Measurements from ENCODE around the gene IGDCC3. TPM values are rescaled to one million over a fixed set of nuclear protein-coding genes. Genes with fewer than 3 reads are reported as not detected.

IGDCC3 gene
- total RNA-seq, 1 donor from 2014 or later: not detected

DNA sequence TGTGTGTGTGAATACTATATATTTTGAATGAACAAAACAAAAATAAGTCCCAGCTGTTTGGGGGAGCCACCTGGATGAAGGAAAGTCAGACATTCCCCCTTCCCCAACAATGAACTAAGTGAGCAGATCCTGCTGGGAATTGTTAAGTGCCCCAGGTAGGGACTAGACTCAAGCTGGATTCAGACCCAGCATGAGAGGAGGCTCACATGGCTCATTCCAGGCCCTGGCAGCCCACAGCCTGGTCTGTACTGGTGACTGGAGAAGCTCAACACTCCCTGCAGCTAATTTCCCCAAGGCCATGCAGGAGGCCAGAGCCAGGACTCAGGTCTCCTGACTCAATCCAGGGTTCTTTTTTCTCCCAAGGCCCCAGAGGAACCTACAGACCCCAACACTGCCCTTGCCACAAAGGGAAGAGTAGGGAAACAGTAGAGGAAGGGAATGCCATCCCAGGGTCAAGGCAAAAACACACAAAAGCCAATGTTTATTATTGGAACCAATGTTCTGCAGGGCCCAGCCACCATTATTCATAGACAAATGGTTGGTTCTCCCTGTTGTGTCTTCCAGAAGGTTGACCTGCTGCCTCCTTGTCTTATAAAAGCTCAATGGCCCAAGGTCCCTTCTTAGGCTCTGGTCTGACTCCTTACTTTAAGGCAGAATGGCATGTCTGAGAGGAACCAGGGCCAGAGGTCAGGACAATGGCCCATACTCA is 35.4 kb upstream of the IGDCC3 start:
- no peaks in the 10 kb centered on the region for H3K9me3 Mint-ChIP-seq
- no peak overlapping the region for H3K27ac Mint-ChIP-seq
- DNase-seq (ENCODE audit: low spot score): no peak
- H3K4me1 Mint-ChIP-seq (ENCODE audit: low read depth): peaks cover 3% of the 10 kb centered on the region
- no peak overlapping the region for H3K4me3 Mint-ChIP-seq (ENCODE audit: low read depth)
- intact Hi-C loops (cut with micrococcal nuclease): no loop called here
- no peaks in the 10 kb centered on the region for H3K36me3 Mint-ChIP-seq (ENCODE audit: low read depth)
- H3K27me3 Mint-ChIP-seq (ENCODE audit: low read depth): peaks cover 32% of the 10 kb centered on the region

DNA sequence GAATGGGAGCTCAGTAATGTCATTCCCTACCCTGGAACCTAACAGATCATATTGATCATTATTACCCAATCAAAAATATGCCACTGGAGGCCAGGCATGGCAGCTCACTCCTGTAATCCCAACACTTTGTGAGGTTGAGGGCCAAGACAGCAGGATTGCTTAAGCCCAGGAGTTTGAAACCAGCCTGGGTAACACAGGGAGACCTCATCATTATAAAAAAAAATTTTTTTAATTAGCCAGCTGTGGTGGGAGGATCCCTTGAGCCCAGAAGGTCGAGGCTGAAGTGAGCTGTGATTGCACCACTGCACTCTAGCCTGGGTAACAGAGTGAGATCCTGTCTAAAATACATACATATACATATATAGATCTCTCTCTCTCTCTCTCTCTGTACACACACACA is 34.8 kb upstream of the IGDCC3 start:
- intact Hi-C loops (cut with micrococcal nuclease): no loop called here
- no peak overlapping the region for H3K27ac Mint-ChIP-seq
- H3K4me3 Mint-ChIP-seq (ENCODE audit: low read depth): no peak overlapping the region
- H3K27me3 Mint-ChIP-seq (ENCODE audit: low read depth): peaks cover 27% of the 10 kb centered on the region
- DNase-seq (ENCODE audit: low spot score): no peak
- H3K9me3 Mint-ChIP-seq: no peaks in the 10 kb centered on the region
- peaks cover 3% of the 10 kb centered on the region for H3K4me1 Mint-ChIP-seq (ENCODE audit: low read depth)
- H3K36me3 Mint-ChIP-seq (ENCODE audit: low read depth): no peaks in the 10 kb centered on the region

DNA sequence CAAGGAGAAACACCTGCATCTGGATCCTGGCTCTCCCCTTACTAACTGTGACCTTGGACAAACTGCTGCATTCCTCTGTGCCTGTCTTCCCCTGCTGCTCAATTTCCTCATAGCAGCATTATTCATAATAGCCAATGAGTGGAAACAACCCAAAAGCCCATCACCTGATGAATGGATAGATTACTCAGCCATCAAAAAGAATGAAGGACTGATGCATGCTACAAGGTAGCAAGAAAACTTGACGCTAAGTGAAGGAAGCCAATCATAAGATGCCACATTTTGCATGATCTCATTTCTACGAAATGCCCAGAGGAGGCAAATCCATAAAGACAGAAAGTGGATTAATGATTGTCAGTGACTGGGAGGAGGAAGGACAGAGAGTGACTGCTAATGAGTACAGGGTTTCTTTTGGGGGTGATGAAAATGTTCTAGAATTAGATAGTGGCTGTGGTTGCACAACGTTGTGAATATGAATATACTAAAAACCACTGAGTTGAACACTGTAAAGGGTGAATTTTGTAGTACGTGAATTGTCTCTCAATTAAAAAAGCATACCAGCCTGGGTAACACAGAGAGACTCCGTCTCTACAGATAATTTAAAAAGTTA is 33.8 kb upstream of the IGDCC3 start:
- Mint-ChIP-seq H3K36me3 (ENCODE audit: low read depth) (no peaks in the 10 kb centered on the region), H3K4me3 (ENCODE audit: low read depth) (no peak overlapping the region), H3K4me1 (ENCODE audit: low read depth) (peaks cover 3% of the 10 kb centered on the region), H3K27ac (no peak overlapping the region), H3K9me3 (no peaks in the 10 kb centered on the region), H3K27me3 (ENCODE audit: low read depth) (peaks cover 26% of the 10 kb centered on the region)
- intact Hi-C loops (cut with micrococcal nuclease): no loop called here
- DNase-seq (ENCODE audit: low spot score): no peak

GRCh38 chr15:65410972-65411371 is 33.2 kb upstream of the IGDCC3 start:
- Mint-ChIP-seq H3K4me1 (ENCODE audit: low read depth) (peaks cover 3% of the 10 kb centered on the region), H3K9me3 (no peaks in the 10 kb centered on the region), H3K36me3 (ENCODE audit: low read depth) (no peaks in the 10 kb centered on the region), H3K27ac (no peak overlapping the region), H3K27me3 (ENCODE audit: low read depth) (peaks cover 22% of the 10 kb centered on the region), H3K4me3 (ENCODE audit: low read depth) (no peak overlapping the region)
- no peak for DNase-seq (ENCODE audit: low spot score)
- intact Hi-C loops (cut with micrococcal nuclease): no loop called here

DNA sequence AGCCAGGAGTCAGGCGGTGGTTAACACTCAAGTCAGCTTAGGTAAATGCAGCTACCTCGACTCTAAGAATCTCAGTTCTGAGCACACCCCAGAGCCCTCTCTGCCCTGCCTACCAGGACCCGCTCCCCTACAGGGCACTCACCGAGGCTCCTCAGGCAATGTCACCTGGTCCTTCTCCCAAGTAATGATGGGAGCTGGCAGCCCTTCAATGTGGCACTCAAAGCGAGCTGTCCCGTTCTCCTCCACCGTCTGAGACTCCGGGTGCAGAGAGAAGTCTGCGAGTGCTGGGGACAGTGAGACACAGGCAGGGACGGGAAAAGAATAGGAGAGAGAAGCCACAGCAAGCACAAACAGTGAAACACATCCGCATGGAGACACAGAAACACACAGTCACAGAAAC is 32.2 kb upstream of the IGDCC3 start:
- Mint-ChIP-seq H3K4me1 (ENCODE audit: low read depth) (peaks cover 3% of the 10 kb centered on the region), H3K27ac (no peak overlapping the region), H3K27me3 (ENCODE audit: low read depth) (peaks cover 25% of the 10 kb centered on the region), H3K9me3 (no peaks in the 10 kb centered on the region), H3K4me3 (ENCODE audit: low read depth) (no peak overlapping the region), H3K36me3 (ENCODE audit: low read depth) (no peaks in the 10 kb centered on the region)
- no peak for DNase-seq (ENCODE audit: low spot score)
- intact Hi-C loops (cut with micrococcal nuclease): no loop called here

GRCh38 chr15:65409036-65409631 is 31.3 kb upstream of the IGDCC3 start:
- DNase-seq (ENCODE audit: low spot score): no peak
- H3K4me3 Mint-ChIP-seq (ENCODE audit: low read depth): no peak overlapping the region
- no peak overlapping the region for H3K27ac Mint-ChIP-seq
- intact Hi-C loops (cut with micrococcal nuclease): no loop called here
- no peaks in the 10 kb centered on the region for H3K36me3 Mint-ChIP-seq (ENCODE audit: low read depth)
- peaks cover 3% of the 10 kb centered on the region for H3K4me1 Mint-ChIP-seq (ENCODE audit: low read depth)
- no peaks in the 10 kb centered on the region for H3K9me3 Mint-ChIP-seq
- peaks cover 24% of the 10 kb centered on the region for H3K27me3 Mint-ChIP-seq (ENCODE audit: low read depth)

GRCh38 chr15:65408324-65409035 is 30.7 kb upstream of the IGDCC3 start:
- peaks cover 3% of the 10 kb centered on the region for H3K4me1 Mint-ChIP-seq (ENCODE audit: low read depth)
- no peak overlapping the region for H3K4me3 Mint-ChIP-seq (ENCODE audit: low read depth)
- DNase-seq (ENCODE audit: low spot score): no peak
- H3K9me3 Mint-ChIP-seq: no peaks in the 10 kb centered on the region
- peaks cover 24% of the 10 kb centered on the region for H3K27me3 Mint-ChIP-seq (ENCODE audit: low read depth)
- intact Hi-C loops (cut with micrococcal nuclease): no loop called here
- H3K27ac Mint-ChIP-seq: no peak overlapping the region
- H3K36me3 Mint-ChIP-seq (ENCODE audit: low read depth): no peaks in the 10 kb centered on the region

DNA sequence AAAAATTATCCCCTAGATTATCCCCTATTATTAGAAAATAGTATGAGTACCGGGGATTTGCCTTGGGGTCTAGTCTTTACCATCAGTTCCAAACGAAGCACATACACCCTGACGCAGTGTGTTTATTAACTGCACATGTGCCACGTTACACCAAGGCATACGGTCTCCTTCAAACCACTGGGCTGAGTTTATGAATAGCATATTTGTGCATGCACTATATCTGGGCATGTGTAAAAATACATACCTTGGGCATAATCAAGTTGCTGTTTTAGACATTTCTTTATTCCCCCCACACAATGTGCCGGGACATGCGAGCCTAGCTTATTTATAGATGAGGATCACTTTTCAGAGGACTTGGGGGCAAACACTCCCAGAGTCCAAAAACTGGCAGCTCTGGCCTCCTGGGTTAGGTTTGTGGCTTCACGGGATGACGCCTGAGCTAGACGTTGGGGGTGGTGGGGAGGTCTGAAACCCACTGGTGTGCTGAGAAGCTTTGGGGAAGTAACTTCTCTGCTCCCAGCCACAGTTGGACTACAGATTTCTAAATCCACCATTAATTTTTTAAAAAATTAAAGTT is 28.7 kb upstream of the IGDCC3 start:
- Mint-ChIP-seq H3K27me3 (ENCODE audit: low read depth) (peaks cover 21% of the 10 kb centered on the region), H3K36me3 (ENCODE audit: low read depth) (no peaks in the 10 kb centered on the region), H3K9me3 (no peaks in the 10 kb centered on the region), H3K4me3 (ENCODE audit: low read depth) (no peak overlapping the region), H3K27ac (no peak overlapping the region), H3K4me1 (ENCODE audit: low read depth) (peaks cover 3% of the 10 kb centered on the region)
- intact Hi-C loops (cut with micrococcal nuclease): no loop called here
- DNase-seq (ENCODE audit: low spot score): no peak

- H3K27me3 Mint-ChIP-seq (ENCODE audit: low read depth): peaks cover 21% of the 10 kb centered on the region
- no peaks in the 10 kb centered on the region for H3K36me3 Mint-ChIP-seq (ENCODE audit: low read depth)
- no peaks in the 10 kb centered on the region for H3K9me3 Mint-ChIP-seq
- no peak overlapping the region for H3K4me3 Mint-ChIP-seq (ENCODE audit: low read depth)
- DNase-seq (ENCODE audit: low spot score): no peak
- H3K4me1 Mint-ChIP-seq (ENCODE audit: low read depth): peaks cover 6% of the 10 kb centered on the region
- intact Hi-C loops (cut with micrococcal nuclease): no loop called here
- no peak overlapping the region for H3K27ac Mint-ChIP-seq
Observed at GRCh38 chr15:65405791-65406423, 28.1 kb upstream of the IGDCC3 start.

- Mint-ChIP-seq H3K27ac (no peak overlapping the region), H3K4me1 (ENCODE audit: low read depth) (peaks cover 3% of the 10 kb centered on the region), H3K27me3 (ENCODE audit: low read depth) (peaks cover 29% of the 10 kb centered on the region), H3K9me3 (no peaks in the 10 kb centered on the region), H3K4me3 (ENCODE audit: low read depth) (no peak overlapping the region), H3K36me3 (ENCODE audit: low read depth) (no peaks in the 10 kb centered on the region)
- no peak for DNase-seq (ENCODE audit: low spot score)
- intact Hi-C loops (cut with micrococcal nuclease): loop anchor here (5.0 kb wide), 1 partner anchor 87 kb away; no protein-coding TSS in a partner anchor
Observed at GRCh38 chr15:65404186-65404872, 26.5 kb upstream of the IGDCC3 start.

- peaks cover 2% of the 10 kb centered on the region for H3K4me1 Mint-ChIP-seq (ENCODE audit: low read depth)
- intact Hi-C loops (cut with micrococcal nuclease): loop anchor here (5.0 kb wide), 1 partner anchor 86 kb away; no protein-coding TSS in a partner anchor
- DNase-seq (ENCODE audit: low spot score): no peak
- peaks cover 30% of the 10 kb centered on the region for H3K27me3 Mint-ChIP-seq (ENCODE audit: low read depth)
- no peak overlapping the region for H3K27ac Mint-ChIP-seq
- no peaks in the 10 kb centered on the region for H3K36me3 Mint-ChIP-seq (ENCODE audit: low read depth)
- no peaks in the 10 kb centered on the region for H3K9me3 Mint-ChIP-seq
- H3K4me3 Mint-ChIP-seq (ENCODE audit: low read depth): no peak overlapping the region
Observed at GRCh38 chr15:65402961-65403360, 25.2 kb upstream of the IGDCC3 start.
